Activated CD4-positive, alpha-beta T cell treated with anti-CD3 and anti-CD28 coated beads, Interleukin-2, amount 50 U/mL, for 1 hour (primary cell): ENCODE data around the gene LRRC8D.
"Not testable (repeated sequence)": the region's sequence is repeated elsewhere in the genome, so short reads cannot be mapped to it uniquely, and the experiment has no call there.

ENCODE experiments used
- DNase-seq: peaks from one replicate; pipeline ENCODE4 v3.0.0-alpha.2; 2020

LRRC8D gene

DNA sequence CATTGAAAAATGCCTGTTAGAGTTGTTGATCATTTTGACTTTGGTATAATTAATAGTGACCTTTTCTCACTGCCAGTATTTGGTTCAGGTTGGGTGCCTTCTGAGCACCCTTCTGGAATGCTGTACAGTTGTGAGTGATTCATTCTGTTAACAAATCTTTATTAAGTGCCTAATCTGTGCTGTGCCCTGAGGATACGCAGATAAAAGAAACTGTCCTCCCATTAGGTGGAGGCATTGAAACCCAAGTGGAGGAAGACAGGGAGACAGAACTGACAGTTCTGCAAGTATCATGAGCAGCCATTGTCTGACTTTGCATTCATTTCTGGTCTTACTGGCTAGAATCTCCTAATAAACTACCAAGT lies 97.9 kb downstream of the LRRC8D start:
- DNase-seq = no peak

DNA sequence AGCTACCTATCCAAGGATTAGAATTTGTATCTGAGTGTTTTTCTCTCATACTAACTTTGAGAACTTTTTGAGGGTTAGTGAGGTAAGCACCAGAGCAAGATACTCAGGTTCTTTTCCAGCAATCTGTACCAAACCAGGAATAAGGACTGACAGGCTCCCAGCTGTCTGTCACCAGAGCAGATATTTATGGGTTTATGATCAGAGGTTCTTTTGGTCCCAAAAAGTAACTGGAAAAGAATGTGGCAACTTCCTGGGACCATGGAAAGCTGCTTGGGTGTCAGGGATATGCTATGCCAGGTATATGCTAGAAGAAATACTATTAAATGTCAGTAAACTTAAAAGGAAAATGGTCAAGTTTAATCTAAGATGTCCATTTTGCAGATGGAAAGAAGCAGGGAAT lies 98.3 kb downstream of the LRRC8D start:
- DNase-seq = no peak

- DNase-seq = no peak
Measured at GRCh38 chr1:89922911-89923310, 102.1 kb downstream of the LRRC8D start.

DNA sequence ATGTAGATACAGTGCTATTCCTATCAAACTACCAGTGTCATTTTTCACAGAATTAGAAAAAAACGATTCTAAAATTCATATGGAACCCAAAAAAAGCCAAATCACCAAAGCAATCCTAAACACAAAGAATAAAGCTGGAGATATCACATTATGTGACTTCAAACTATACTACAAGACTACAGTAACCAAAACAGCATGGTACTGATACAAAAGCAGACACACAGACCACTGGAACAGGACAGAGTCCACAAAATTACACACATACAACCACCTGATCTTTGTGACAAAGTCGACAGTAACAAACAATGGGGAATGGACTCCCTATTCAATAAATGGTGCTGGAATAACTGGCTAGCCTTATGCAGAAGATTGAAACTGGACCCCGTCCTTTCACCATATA lies 102.7 kb downstream of the LRRC8D start:
- DNase-seq = no peak

GRCh38 chr1:89924075-89924474 lies 103.2 kb downstream of the LRRC8D start:
- not testable (repeated sequence) for DNase-seq

- no peak for DNase-seq
Measured at GRCh38 chr1:89927049-89927448, 106.2 kb downstream of the LRRC8D start.

DNA sequence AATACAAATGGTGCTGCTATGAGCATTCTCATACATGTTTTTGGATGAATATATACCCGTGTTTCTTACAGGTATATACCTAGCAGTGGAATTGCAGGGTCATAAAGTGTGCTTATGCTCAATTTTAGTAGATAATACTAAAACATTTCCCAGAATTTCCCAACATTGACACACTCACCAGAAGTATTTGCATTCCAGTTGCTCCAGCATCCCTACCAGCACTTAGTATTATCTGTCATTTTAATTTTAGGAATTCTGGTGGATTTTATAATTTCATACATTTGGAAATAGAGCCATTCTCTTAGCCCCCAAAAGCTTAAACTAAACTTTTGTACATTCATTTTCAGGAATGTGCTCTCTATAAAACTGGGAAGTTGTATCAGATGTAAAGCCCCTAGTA lies 106.6 kb downstream of the LRRC8D start:
- DNase-seq = no peak

- no peak for DNase-seq
Measured at GRCh38 chr1:89928506-89928905, 107.7 kb downstream of the LRRC8D start.

GRCh38 chr1:89929467-89930063 lies 108.7 kb downstream of the LRRC8D start:
- DNase-seq = no peak

DNA sequence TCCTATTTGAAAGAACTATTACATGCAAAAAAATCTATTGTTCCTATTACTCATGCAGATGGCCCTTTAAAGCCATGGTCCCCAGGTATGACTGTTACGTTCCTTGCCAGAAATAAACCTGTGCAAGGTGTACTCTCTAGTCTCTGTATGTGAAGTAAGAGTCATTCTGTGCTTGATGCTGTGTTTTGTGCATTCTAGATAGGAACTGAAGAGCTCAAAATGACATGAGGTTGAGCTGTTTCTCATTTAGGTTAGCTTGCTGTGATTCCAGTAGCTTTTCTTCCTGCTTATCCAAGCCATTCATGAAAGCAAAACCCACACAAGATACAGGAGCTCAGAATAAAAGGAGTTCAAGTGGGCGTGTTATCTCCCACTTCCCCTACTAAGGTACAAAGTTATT lies 109.7 kb downstream of the LRRC8D start:
- no peak for DNase-seq

GRCh38 chr1:89931964-89932363 lies 111.1 kb downstream of the LRRC8D start:
- no peak for DNase-seq

DNA sequence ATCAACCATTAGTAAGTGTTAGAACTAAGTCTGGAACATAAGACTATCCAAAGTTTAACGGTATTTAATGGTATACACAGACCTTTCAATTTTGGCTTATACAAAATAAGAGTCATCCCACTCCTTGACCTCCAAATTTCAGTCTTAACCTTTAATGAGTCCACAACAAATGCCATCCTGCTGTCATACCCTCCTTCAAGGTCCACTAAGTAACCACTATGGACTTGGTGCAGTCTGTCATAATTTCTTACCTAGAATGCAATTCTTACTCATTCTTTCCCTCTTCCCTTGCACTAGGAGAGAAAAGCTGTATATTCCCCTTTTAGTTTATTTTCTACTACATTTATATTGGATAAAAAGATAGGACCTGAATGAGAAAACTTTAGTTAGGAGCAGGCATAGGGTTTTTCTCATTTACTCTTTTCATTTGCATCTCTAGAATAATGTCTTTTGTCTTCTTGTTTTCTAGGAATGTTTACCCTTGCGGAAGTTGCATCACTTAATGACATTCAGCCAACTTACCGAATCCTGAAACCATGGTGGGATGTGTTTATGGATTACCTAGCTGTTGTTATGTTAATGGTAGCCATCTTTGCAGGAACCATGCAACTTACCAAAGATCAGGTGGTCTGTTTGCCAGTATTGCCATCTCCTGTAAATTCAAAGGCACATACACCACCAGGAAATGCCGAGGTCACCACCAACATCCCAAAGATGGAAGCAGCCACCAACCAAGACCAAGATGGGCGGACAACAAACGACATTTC lies 111.9 kb downstream of the LRRC8D start:
- DNase-seq = no peak

DNA sequence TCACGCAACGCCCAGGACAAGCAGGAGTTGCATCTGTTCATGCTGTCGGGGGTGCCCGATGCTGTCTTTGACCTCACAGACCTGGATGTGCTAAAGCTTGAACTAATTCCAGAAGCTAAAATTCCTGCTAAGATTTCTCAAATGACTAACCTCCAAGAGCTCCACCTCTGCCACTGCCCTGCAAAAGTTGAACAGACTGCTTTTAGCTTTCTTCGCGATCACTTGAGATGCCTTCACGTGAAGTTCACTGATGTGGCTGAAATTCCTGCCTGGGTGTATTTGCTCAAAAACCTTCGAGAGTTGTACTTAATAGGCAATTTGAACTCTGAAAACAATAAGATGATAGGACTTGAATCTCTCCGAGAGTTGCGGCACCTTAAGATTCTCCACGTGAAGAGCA lies 113.6 kb downstream of the LRRC8D start:
- DNase-seq = no peak

DNA sequence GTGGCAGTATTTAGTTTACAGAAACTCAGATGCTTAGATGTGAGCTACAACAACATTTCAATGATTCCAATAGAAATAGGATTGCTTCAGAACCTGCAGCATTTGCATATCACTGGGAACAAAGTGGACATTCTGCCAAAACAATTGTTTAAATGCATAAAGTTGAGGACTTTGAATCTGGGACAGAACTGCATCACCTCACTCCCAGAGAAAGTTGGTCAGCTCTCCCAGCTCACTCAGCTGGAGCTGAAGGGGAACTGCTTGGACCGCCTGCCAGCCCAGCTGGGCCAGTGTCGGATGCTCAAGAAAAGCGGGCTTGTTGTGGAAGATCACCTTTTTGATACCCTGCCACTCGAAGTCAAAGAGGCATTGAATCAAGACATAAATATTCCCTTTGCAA lies 114.4 kb downstream of the LRRC8D start:
- no peak for DNase-seq

DNA sequence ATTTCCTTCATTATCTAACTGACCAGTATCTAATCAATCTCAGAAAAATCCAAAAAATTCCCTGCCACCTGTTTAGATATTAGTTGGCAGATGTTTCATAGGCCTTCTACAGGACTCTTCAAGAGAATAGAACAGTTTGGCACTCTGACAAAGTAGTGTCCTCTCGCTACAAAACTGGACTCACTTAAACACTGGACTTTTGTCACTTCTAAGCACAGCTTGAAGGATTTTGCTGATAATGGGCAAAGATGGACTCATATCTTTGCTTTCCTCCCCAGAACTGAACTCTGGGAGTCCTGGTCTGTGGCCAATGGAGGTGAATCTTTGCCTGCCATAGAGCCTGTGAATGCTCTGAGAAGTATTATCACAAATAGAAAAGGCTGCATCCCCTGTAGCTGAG lies 115.9 kb downstream of the LRRC8D start:
- DNase-seq = no peak

- no peak for DNase-seq
Measured at GRCh38 chr1:89938171-89939055, 117.6 kb downstream of the LRRC8D start.

GRCh38 chr1:89939059-89939570 lies 118.3 kb downstream of the LRRC8D start:
- no peak for DNase-seq

GRCh38 chr1:89939693-89940438 lies 119.0 kb downstream of the LRRC8D start:
- DNase-seq = no peak

- DNase-seq = no peak
Measured at GRCh38 chr1:89941110-89941766, 120.4 kb downstream of the LRRC8D start.

- DNase-seq = no peak
Measured at GRCh38 chr1:89942014-89942413, 121.2 kb downstream of the LRRC8D start.

DNA sequence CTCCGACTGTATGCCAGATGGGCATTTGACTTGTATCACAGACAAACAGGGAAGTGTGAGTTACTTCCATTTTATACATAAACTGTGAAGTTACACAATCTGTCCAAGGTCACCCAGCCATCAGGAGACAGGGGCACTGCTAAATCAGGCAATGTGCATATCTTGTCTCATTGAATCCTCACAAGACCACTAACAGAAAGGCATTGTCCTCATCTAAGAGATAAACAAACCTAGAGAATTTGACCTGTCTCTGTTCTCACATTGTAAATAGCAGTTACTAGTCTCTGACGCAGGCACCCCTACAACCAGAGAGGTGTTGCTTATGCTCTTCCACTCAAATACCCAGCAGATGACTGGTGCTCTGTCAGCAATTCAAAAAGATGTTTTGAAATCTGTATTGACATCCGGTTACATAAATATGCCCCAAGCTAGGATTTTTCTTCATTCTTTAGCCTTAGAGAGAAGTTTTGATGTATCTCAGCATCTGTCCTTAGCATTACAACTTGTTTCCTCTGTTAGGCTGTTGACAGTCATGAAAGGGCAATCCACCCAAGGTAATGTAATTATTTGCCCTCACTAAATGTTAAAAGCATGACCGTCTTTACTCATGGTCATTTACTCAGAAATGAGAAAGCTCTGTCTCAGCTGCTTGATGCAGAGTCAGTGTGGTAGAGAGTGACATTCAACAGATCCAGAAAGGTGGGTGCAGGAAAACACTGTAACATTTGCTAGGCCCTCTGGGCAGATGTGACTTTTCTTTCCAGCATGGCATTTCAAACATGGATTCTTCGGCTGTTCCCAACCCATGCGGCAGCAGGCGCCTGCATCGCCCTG lies 122.2 kb downstream of the LRRC8D start:
- no peak for DNase-seq
